Islet of Langerhans (tissue), 1 donor: ENCODE data around the gene HMCN1.

Experiments used
- FAIRE-seq: peaks from one replicate; lab custom pipeline; 2011; peaks lifted over from hg19 to GRCh38; lab: Jason Lieb, UNC

The HMCN1 gene

GRCh38 chr1:185733818-185734735 is at the start of gene HMCN1:
TSS of gene HMCN1 (plus strand) at chr1:185734391. CDS start at chr1:185734780, 389 bp downstream.
- FAIRE-seq, result no peak

- no peak for FAIRE-seq
Observed at GRCh38 chr1:185686821-185687778, 47.1 kb upstream of the HMCN1 start.

- no peak for FAIRE-seq
Observed at GRCh38 chr1:185690527-185690926, 43.7 kb upstream of the HMCN1 start.

- no peak for FAIRE-seq
Observed at GRCh38 chr1:185693654-185694053, 40.5 kb upstream of the HMCN1 start.

GRCh38 chr1:185694081-185694480 is 40.1 kb upstream of the HMCN1 start:
- FAIRE-seq, result no peak

- FAIRE-seq, result no peak
Observed at GRCh38 chr1:185695299-185695698, 38.9 kb upstream of the HMCN1 start.

- FAIRE-seq, result no peak
Observed at GRCh38 chr1:185696422-185697150, 37.6 kb upstream of the HMCN1 start.

GRCh38 chr1:185699874-185700273 is 34.3 kb upstream of the HMCN1 start:
- FAIRE-seq, result no peak

- FAIRE-seq, result no peak
Observed at GRCh38 chr1:185701650-185702049, 32.5 kb upstream of the HMCN1 start.

GRCh38 chr1:185704181-185704580 is 30.0 kb upstream of the HMCN1 start:
- FAIRE-seq, result no peak

GRCh38 chr1:185716095-185716494 is 18.1 kb upstream of the HMCN1 start:
- FAIRE-seq, result no peak

GRCh38 chr1:185719021-185719420 is 15.2 kb upstream of the HMCN1 start:
- no peak for FAIRE-seq

GRCh38 chr1:185720633-185721272 is 13.4 kb upstream of the HMCN1 start:
- FAIRE-seq, result peak; percentile 87

- no peak for FAIRE-seq
Observed at GRCh38 chr1:185721553-185721952, 12.6 kb upstream of the HMCN1 start.

GRCh38 chr1:185722098-185722497 is 12.1 kb upstream of the HMCN1 start:
- FAIRE-seq, result no peak

- no peak for FAIRE-seq
Observed at GRCh38 chr1:185727726-185728125, 6.5 kb upstream of the HMCN1 start.

GRCh38 chr1:185731446-185731845 is 2.7 kb upstream of the HMCN1 start:
- FAIRE-seq, result peak; percentile 9

GRCh38 chr1:185732951-185733350 is 1.2 kb upstream of the HMCN1 start:
- FAIRE-seq, result no peak

GRCh38 chr1:185734929-185735700 is 924 bp downstream of the HMCN1 start:
- no peak for FAIRE-seq

- FAIRE-seq, result no peak
Observed at GRCh38 chr1:185735701-185736064, 1.5 kb downstream of the HMCN1 start.

GRCh38 chr1:185739967-185740366 is 5.8 kb downstream of the HMCN1 start:
- no peak for FAIRE-seq
